Mucosa of descending colon (tissue), 3 donors: ENCODE data around the gene ANTXR1. TPM values are rescaled to one million over a fixed set of nuclear protein-coding genes. Genes with fewer than 3 reads are reported as not detected.

ENCODE experiments used
- ATAC-seq: fragments of 200-7000 bp; cut with Tn5 transposase; one replicate; pipeline ENCODE4 v1.9.1; 2020; ENCODE audit warnings: mild to moderate bottlenecking, moderate library complexity
- DNase-seq, 3 donors: peaks; one replicate each; pipeline ENCODE4 v3.0.0-alpha.2; 2020
- H3K36me3 ChIP-seq: fragments of 200-600 bp; one replicate; pipeline ENCODE4 v1.8.0; 2021; ENCODE audit warnings: low read depth, mild to moderate bottlenecking
- H3K4me1 ChIP-seq: fragments of 200-600 bp; one replicate; pipeline ENCODE4 v1.8.0; 2021; ENCODE audit warnings: low read depth, mild to moderate bottlenecking
- H3K4me3 ChIP-seq: fragments of 200-600 bp; one replicate; pipeline ENCODE4 v1.8.0; 2021; ENCODE audit warnings: mild to moderate bottlenecking
- H3K9me3 ChIP-seq: fragments of 200-600 bp; one replicate; pipeline ENCODE4 v1.8.0; 2021; ENCODE audit warnings: mild to moderate bottlenecking
- intact Hi-C, 2 donors: fragments of 100-400 bp; cut with DNase I in 1 of 2; cut with micrococcal nuclease in 1 of 2; formaldehyde crosslinking; loops; one replicate each; pipeline versions ENCODE4 v1.11.0 to v1.11.1; 2022; cut with DNase I, micrococcal nuclease
- total RNA-seq, 3 donors: library from RNA; stranded (reverse); fragmentation: NEBNext Ultra II Directional in 2 of 3; extraction: Animal tissue kit (Norgen Biotek cat#: 25700) in 2 of 3; gene quantifications; one replicate each; pipeline versions ENCODE4 v1.2.1 to v1.2.4, GENCODE V29; 2021 to 2023
- TF ChIP-seq, protein P1 (sequence below): fragments of 200-600 bp; IDR thresholded peaks from one replicate; pipeline ENCODE4 v1.8.0; 2022; ENCODE audit warnings: antibody characterized with exemption, mild to moderate bottlenecking
- donor health status: DM: no; HTN: no; CAD: no; lungs with moderate emphysema.
- donor health status: DM: no; HTN: no; CAD: no.
- donor health status: DM: no; HTN: yes; CAD: no.

Gene ANTXR1
- total RNA-seq, 3 donors from 2014 or later: 10.7 to 77.7 (median 18.6) TPM

DNA sequence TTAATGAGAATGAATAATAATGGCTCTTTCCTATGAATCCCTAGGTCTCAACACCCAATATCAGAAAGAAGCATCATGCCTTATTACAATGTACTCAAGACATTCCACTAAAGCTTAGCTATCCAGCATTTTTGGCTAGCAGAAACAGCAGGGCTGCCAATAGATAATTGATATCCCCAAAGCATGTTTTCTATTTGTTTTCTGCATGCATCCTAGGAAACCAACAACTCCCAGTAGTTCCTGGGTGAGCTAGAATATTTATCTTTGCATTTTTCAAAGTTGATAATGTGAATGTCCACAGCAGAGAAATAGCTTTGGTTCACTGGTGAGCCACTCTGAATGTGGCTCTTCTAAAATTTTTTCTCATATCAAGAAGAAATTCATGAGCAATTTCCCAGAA is 5.8 kb upstream of the ANTXR1 start:
- intact Hi-C loops: no loop called here
- Histone ChIP-seq H3K9me3 (peaks cover 3% of the 10 kb centered on the region), H3K4me1 (no peaks in the 10 kb centered on the region), H3K4me3 (no peak overlapping the region), H3K36me3 (no peaks in the 10 kb centered on the region)
- DNase-seq (no peak), ATAC-seq (no peak)
- TF ChIP-seq, protein P1, sequence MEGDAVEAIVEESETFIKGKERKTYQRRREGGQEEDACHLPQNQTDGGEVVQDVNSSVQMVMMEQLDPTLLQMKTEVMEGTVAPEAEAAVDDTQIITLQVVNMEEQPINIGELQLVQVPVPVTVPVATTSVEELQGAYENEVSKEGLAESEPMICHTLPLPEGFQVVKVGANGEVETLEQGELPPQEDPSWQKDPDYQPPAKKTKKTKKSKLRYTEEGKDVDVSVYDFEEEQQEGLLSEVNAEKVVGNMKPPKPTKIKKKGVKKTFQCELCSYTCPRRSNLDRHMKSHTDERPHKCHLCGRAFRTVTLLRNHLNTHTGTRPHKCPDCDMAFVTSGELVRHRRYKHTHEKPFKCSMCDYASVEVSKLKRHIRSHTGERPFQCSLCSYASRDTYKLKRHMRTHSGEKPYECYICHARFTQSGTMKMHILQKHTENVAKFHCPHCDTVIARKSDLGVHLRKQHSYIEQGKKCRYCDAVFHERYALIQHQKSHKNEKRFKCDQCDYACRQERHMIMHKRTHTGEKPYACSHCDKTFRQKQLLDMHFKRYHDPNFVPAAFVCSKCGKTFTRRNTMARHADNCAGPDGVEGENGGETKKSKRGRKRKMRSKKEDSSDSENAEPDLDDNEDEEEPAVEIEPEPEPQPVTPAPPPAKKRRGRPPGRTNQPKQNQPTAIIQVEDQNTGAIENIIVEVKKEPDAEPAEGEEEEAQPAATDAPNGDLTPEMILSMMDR: no peak

- Histone ChIP-seq H3K36me3 (no peaks in the 10 kb centered on the region), H3K9me3 (no peaks in the 10 kb centered on the region), H3K4me3 (no peak overlapping the region), H3K4me1 (no peaks in the 10 kb centered on the region)
- intact Hi-C loops: no loop called here
- TF ChIP-seq, protein P1: no peak
- DNase-seq (no peak), ATAC-seq (no peak)
These were observed 5.4 kb upstream of the ANTXR1 start for GRCh38 chr2:69007603-69008002.

- Histone ChIP-seq H3K9me3 (no peaks in the 10 kb centered on the region), H3K36me3 (no peaks in the 10 kb centered on the region), H3K4me3 (no peak overlapping the region), H3K4me1 (peaks cover 5% of the 10 kb centered on the region)
- DNase-seq: no peak
- no peak for ATAC-seq
- TF ChIP-seq, protein P1: no peak
- intact Hi-C loops: loop anchor here in 1 of 2 donors (5.0 kb wide), 1 partner anchor 297 kb away; no protein-coding TSS in a partner anchor
These were observed 2.4 kb upstream of the ANTXR1 start for GRCh38 chr2:69010437-69011194.

DNA sequence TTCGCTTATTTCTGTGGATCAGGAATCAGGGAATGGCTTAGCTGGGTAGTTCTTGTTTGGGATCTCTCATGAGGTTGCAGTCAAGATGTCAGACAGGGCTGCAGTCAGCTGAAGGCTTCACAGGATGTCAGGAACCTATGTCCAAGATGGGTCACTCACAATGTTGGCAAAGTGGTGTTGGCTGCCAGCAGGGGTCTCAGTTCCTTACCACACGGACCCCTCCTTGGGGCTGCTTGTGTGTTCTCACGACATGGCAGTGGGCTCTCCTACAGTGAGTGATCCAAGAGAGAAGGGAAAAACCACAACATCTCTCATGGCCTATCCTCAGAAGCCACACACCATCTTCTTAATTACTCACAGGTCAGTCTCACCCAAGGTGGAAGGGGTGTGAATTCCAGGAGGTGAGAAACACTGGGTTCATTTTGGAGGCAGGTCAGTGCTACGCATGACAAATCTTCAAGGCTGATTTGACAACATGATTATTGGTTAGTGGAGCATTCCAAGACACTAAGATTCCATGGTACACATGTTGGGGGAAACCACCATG is 1.3 kb upstream of the ANTXR1 start:
- intact Hi-C loops: loop anchor here in 1 of 2 donors (5.0 kb wide), 1 partner anchor 296 kb away; no protein-coding TSS in a partner anchor
- peaks cover 5% of the 10 kb centered on the region for H3K4me1 ChIP-seq
- no peak overlapping the region for H3K4me3 ChIP-seq
- H3K9me3 ChIP-seq: no peaks in the 10 kb centered on the region
- TF ChIP-seq, protein P1: no peak
- H3K36me3 ChIP-seq: no peaks in the 10 kb centered on the region
- DNase-seq: no peak
- no peak for ATAC-seq

GRCh38 chr2:69012310-69013141 is 453 bp upstream of the ANTXR1 start:
- peak; percentile 55 to 74 (median 70) for DNase-seq
- TF ChIP-seq, protein P1: peak; percentile 38
- ATAC-seq: peak; percentile 61
- H3K9me3 ChIP-seq: no peaks in the 10 kb centered on the region
- no peak overlapping the region for H3K4me3 ChIP-seq
- H3K4me1 ChIP-seq: peaks cover 5% of the 10 kb centered on the region
- intact Hi-C loops: loop anchor here in 1 of 2 donors (5.0 kb wide), 1 partner anchor 295 kb away; no protein-coding TSS in a partner anchor
- no peaks in the 10 kb centered on the region for H3K36me3 ChIP-seq
